Prostate gland (tissue), 2 donors: ENCODE measurements around the gene RHOU. TPM values are rescaled to one million over a fixed set of nuclear protein-coding genes. Genes with fewer than 3 reads are reported as not detected.

Experiments
- DNase-seq: peaks from one replicate; pipeline ENCODE4 v3.0.0-alpha.2; 2019; ENCODE audit warnings: low spot score
- H3K27ac ChIP-seq, 2 donors: fragments of 200-600 bp; sonication (generic); 2 replicates each; pipeline ENCODE4 v1.5.1; 2017 to 2019
- H3K27me3 ChIP-seq: fragments of 200-600 bp; sonication (generic); replicated peaks from 2 replicates; pipeline ENCODE4 v1.5.1; 2019; ENCODE audit not compliant: insufficient read depth
- H3K36me3 ChIP-seq, 2 donors: fragments of 200-600 bp; sonication (generic); 1 replicate in 1 of 2; 2 replicates in 1 of 2; pipeline versions ENCODE4 v1.5.1 to v1.8.1; 2017 to 2019
- H3K4me1 ChIP-seq: fragments of 200-600 bp; sonication (generic); replicated peaks from 2 replicates; pipeline ENCODE4 v1.5.1; 2019
- H3K4me3 ChIP-seq, 2 donors: fragments of 200-600 bp; sonication (generic); 2 replicates each; pipeline ENCODE4 v1.5.1; 2017 to 2019
- H3K9me3 ChIP-seq: fragments of 200-600 bp; sonication (generic); 2 replicates; pipeline ENCODE4 v1.5.1; 2017
- POLR2A ChIP-seq: fragments of 450-650 bp; IDR thresholded peaks from one replicate; pipeline ENCODE4 v1.6.1; 2016; ENCODE audit warnings: antibody characterized with exemption, mild to moderate bottlenecking
- POLR2AphosphoS5 ChIP-seq: sonication (generic); formaldehyde crosslinking; IDR thresholded peaks from one replicate; pipeline ENCODE4 v1.6.1; 2017; ENCODE audit warnings: antibody characterized with exemption
- WGBS: methylation state at CpG from one replicate; pipeline ENCODE4 v1.1.5; 2018; 5-methylcytosine and 5-hydroxymethylcytosine counted together
- intact Hi-C: fragments of 100-400 bp; cut with DNase I; formaldehyde crosslinking; loops from one replicate; pipeline ENCODE4 v1.14.2; 2022
- total RNA-seq, 2 donors: library from RNA; depleted of rRNA; stranded (reverse); fragments of >200 nt; gene quantifications; one replicate each; pipeline ENCODE4 v1.1.0, GENCODE V29; 2016
- TF ChIP-seq, protein P1 (sequence below), 4 experiments: fragments of 200-600 bp in 2 of 4; fragments of 450-650 bp in 2 of 4; sonication (generic) in 2 of 4; IDR thresholded peaks; 1 replicate in 3 of 4; 2 replicates in 1 of 4; pipeline ENCODE4 v1.5.1; 2016 to 2019; ENCODE audit warnings: antibody characterized with exemption in 4 of 4, mild to moderate bottlenecking in 2 of 4, moderate library complexity in 2 of 4

The RHOU gene
- total RNA-seq, 2 donors from 2014 or later = 39.6 to 75.9 TPM

DNA sequence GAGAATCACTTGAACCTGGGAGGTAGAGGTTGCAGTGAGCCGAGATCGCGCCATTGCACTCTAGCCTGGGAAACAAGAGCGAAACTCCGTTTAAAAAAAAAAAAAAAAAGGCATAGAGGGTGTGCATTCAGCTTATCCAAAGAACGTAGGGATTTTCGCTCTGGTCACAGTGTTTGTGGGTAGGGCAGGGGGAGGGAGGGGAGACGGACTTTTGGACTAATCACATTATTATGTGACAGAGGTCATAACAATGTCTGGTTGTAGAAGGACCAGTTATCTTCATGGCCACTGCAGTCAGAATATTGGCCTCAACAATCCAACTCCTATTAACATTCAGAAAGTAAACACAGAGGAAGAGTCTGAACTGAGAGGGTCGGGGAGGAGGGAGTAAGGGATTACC, 25.7 kb downstream of the RHOU start:
- no peak for DNase-seq
- no peak overlapping the region for H3K27ac ChIP-seq
- H3K4me3 ChIP-seq = no peak overlapping the region
- H3K27me3 ChIP-seq = no peaks in the 10 kb centered on the region
- no peaks in the 10 kb centered on the region for H3K9me3 ChIP-seq
- TF ChIP-seq POLR2AphosphoS5 (no peak), POLR2A (no peak)
- TF ChIP-seq, protein P1, sequence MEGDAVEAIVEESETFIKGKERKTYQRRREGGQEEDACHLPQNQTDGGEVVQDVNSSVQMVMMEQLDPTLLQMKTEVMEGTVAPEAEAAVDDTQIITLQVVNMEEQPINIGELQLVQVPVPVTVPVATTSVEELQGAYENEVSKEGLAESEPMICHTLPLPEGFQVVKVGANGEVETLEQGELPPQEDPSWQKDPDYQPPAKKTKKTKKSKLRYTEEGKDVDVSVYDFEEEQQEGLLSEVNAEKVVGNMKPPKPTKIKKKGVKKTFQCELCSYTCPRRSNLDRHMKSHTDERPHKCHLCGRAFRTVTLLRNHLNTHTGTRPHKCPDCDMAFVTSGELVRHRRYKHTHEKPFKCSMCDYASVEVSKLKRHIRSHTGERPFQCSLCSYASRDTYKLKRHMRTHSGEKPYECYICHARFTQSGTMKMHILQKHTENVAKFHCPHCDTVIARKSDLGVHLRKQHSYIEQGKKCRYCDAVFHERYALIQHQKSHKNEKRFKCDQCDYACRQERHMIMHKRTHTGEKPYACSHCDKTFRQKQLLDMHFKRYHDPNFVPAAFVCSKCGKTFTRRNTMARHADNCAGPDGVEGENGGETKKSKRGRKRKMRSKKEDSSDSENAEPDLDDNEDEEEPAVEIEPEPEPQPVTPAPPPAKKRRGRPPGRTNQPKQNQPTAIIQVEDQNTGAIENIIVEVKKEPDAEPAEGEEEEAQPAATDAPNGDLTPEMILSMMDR (IDR thresholded peaks at IDR 0.05) = no peak
- no peaks in the 10 kb centered on the region for H3K36me3 ChIP-seq
- no peaks in the 10 kb centered on the region for H3K4me1 ChIP-seq
- intact Hi-C loops = no loop called here
- WGBS = 90% methylated on average over 9 of the region's 9 CpGs

DNA sequence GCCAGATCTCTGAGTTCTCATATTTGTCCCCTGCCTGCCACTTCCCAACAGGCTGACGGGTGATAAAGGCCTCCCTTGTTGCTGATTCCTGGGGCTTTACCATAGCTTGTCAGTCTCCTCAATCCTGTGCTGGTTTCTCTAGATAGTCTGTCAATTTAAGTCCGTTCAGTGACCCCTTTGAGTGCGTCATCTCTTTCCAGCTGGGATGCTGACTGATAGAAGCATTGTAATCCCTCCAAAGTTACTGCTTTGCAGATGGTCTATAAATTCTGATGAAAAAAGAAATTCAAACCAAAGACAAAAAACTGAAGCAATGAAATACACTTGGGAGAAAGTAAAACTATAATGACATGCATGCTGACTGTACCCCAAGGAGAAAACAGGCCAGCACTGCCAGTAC, 28.3 kb downstream of the RHOU start:
- Histone ChIP-seq H3K36me3 (no peaks in the 10 kb centered on the region), H3K27me3 (no peaks in the 10 kb centered on the region), H3K27ac (no peak overlapping the region), H3K9me3 (no peaks in the 10 kb centered on the region), H3K4me1 (no peaks in the 10 kb centered on the region), H3K4me3 (no peak overlapping the region)
- 87% methylated on average over 3 of the region's 3 CpGs for WGBS
- TF ChIP-seq, protein P1 (IDR thresholded peaks at IDR 0.05) = no peak
- TF ChIP-seq POLR2AphosphoS5 (no peak), POLR2A (no peak)
- intact Hi-C loops = no loop called here
- DNase-seq = no peak

GRCh38 chr1:228765168-228765946, 30.1 kb downstream of the RHOU start:
- Histone ChIP-seq H3K9me3 (no peaks in the 10 kb centered on the region), H3K4me1 (no peaks in the 10 kb centered on the region), H3K4me3 (no peak overlapping the region), H3K36me3 (no peaks in the 10 kb centered on the region), H3K27me3 (no peaks in the 10 kb centered on the region), H3K27ac (no peak overlapping the region)
- WGBS = 88% methylated on average over 8 of the region's 8 CpGs
- DNase-seq = no peak
- intact Hi-C loops = no loop called here
- TF ChIP-seq POLR2A (no peak), POLR2AphosphoS5 (no peak)
- TF ChIP-seq, protein P1 (IDR thresholded peaks at IDR 0.05) = no peak

DNA sequence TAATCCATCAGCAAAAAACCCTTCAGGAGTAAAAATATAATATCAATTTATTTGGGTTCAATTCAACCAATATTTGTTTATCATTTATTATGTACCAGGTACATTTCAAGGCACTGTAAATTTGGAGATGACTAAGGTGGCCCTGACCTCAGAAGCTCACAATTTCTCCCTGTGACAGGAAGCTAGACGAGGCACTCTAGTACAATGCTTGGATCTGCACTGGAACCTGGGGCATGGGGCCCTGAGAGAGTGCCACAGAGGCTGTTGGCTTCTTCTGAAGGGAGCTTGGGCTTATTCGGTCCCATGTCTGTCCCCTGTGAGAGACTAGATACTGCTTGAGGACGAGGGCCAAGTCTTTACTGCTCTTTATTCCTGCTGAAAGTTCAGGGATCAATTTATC, 31.5 kb downstream of the RHOU start:
- Histone ChIP-seq H3K27me3 (no peaks in the 10 kb centered on the region), H3K36me3 (no peaks in the 10 kb centered on the region), H3K27ac (no peak overlapping the region), H3K4me3 (no peak overlapping the region), H3K4me1 (no peaks in the 10 kb centered on the region), H3K9me3 (no peaks in the 10 kb centered on the region)
- 98% methylated on average over 3 of the region's 3 CpGs for WGBS
- no peak for TF ChIP-seq POLR2A
- no peak for TF ChIP-seq POLR2AphosphoS5
- TF ChIP-seq, protein P1 (IDR thresholded peaks at IDR 0.05) = no peak
- intact Hi-C loops = no loop called here
- DNase-seq = no peak
